ENCODE measurements around the gene ZNF536. TPM values are rescaled to one million over a fixed set of nuclear protein-coding genes. Genes with fewer than 3 reads are reported as not detected.

Gene ZNF536
- polyA plus RNA-seq, 1 of the 3 experiments (the other 2 are of a cell fraction): 0.41 TPM

DNA sequence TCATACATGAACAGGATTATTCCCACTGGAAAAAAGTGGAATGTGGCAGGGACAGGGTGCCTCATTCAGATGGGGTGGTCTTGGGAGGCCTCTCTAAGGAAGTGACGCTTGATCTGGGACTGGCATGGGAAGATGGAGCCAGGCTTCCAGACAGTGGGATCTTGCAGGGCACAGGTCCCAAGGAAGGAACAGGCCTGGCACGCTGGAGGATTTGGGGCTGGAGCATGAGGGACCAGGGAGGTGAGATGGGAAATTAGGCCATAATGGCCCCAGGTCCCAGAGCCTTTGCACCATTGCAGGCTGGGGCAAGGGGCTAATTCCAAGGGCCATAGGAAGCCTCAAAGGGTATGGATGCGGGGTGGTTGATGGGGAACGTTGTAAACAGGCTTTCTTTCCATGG, 9.2 kb downstream of the ZNF536 start:
- Histone ChIP-seq H4K20me1 (ENCODE audit: insufficient read depth) (no peaks in the 10 kb centered on the region), H3K9me2 (no peaks in the 10 kb centered on the region), H3K36me3 (replicated peaks in 1 of 2; ENCODE audit: control insufficient read depth in 1 of 2, insufficient read depth in 2 of 2, low read length in 1 of 2) (no peaks in the 10 kb centered on the region), H3K9me3 (no peaks in the 10 kb centered on the region), H3K9ac (no peak overlapping the region), H3K27ac (ENCODE audit: low read depth in 2 of 2, low read length in 1 of 2) (no peak overlapping the region), H3K4me3 (ENCODE audit: low read depth in 2 of 2, low read length in 1 of 2) (no peak overlapping the region), H3K4me1 (ENCODE audit: control insufficient read depth in 1 of 2, insufficient read depth in 2 of 2, low read depth in 1 of 2, low read length in 1 of 2) (peaks cover 0 to 9% of the 10 kb centered on the region in 2 experiments; a peak in 1 of 4 replicates), H3K4me2 (no peak overlapping the region), H3F3A (replicated peaks; ENCODE audit: insufficient read depth) (no peaks in the 10 kb centered on the region), H3K79me2 (ENCODE audit: insufficient read depth) (no peaks in the 10 kb centered on the region), H3K27me3 (ENCODE audit: insufficient read depth) (no peaks in the 10 kb centered on the region), H2AFZ (ENCODE audit: low read depth) (no peak overlapping the region)
- TF ChIP-seq FOXJ3 (CRISPR knock-in tag; IDR thresholded peaks at IDR 0.05): no peak
- no peak for TF ChIP-seq MXI1 (IDR thresholded peaks at IDR 0.05; ENCODE audit: low read depth, low read length)
- TF ChIP-seq RCOR1 (IDR thresholded peaks at IDR 0.05; ENCODE audit: low read length): no peak
- no peak for TF ChIP-seq POLR2AphosphoS5 (IDR thresholded peaks at IDR 0.05; ENCODE audit: low read depth, low read length)
- no peak for TF ChIP-seq ELF1 (IDR thresholded peaks at IDR 0.05)
- no peak for TF ChIP-seq MEF2A (IDR thresholded peaks at IDR 0.05; ENCODE audit: borderline replicate concordance, low read depth)
- no peak for TF ChIP-seq SMC3 (IDR thresholded peaks at IDR 0.05; ENCODE audit: low read depth, low read length)
- TF ChIP-seq RXRA (IDR thresholded peaks at IDR 0.05; ENCODE audit: borderline replicate concordance, low read depth): no peak
- TF ChIP-seq RFX5 (IDR thresholded peaks at IDR 0.05; ENCODE audit: low read length): no peak
- TF ChIP-seq, protein P1, sequence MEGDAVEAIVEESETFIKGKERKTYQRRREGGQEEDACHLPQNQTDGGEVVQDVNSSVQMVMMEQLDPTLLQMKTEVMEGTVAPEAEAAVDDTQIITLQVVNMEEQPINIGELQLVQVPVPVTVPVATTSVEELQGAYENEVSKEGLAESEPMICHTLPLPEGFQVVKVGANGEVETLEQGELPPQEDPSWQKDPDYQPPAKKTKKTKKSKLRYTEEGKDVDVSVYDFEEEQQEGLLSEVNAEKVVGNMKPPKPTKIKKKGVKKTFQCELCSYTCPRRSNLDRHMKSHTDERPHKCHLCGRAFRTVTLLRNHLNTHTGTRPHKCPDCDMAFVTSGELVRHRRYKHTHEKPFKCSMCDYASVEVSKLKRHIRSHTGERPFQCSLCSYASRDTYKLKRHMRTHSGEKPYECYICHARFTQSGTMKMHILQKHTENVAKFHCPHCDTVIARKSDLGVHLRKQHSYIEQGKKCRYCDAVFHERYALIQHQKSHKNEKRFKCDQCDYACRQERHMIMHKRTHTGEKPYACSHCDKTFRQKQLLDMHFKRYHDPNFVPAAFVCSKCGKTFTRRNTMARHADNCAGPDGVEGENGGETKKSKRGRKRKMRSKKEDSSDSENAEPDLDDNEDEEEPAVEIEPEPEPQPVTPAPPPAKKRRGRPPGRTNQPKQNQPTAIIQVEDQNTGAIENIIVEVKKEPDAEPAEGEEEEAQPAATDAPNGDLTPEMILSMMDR (IDR thresholded peaks at IDR 0.05): no peak
- TF ChIP-seq RAD21 (IDR thresholded peaks at IDR 0.05; ENCODE audit: low read length): no peak
- no peak for TF ChIP-seq FOSL2 (IDR thresholded peaks at IDR 0.05; ENCODE audit: borderline replicate concordance, low read depth)
- CTCF ChIA-PET: interaction anchor here (0.9 to 1.0 kb wide), 2 partner anchors 9 to 16 kb away, joined by 3 read pairs; partner anchors contain the start of gene ZNF536
- no peak for DNase-seq
- 14% methylated on average over 4 of the region's 4 CpGs for WGBS (ENCODE audit: low lambda C conversion rate)
- POLR2A ChIA-PET: no interaction called here

GRCh38 chr19:30385174-30385573, 13.0 kb downstream of the ZNF536 start:
- Histone ChIP-seq H3K27ac (ENCODE audit: low read depth in 2 of 2, low read length in 1 of 2) (no peak overlapping the region), H3K9ac (no peak overlapping the region), H4K20me1 (ENCODE audit: insufficient read depth) (no peaks in the 10 kb centered on the region), H3K4me1 (ENCODE audit: control insufficient read depth in 1 of 2, insufficient read depth in 2 of 2, low read depth in 1 of 2, low read length in 1 of 2) (peaks cover 0 to 22% of the 10 kb centered on the region in 2 experiments; a peak in 1 of 4 replicates), H3K79me2 (ENCODE audit: insufficient read depth) (no peaks in the 10 kb centered on the region), H3F3A (replicated peaks; ENCODE audit: insufficient read depth) (no peaks in the 10 kb centered on the region), H3K9me2 (no peaks in the 10 kb centered on the region), H3K27me3 (ENCODE audit: insufficient read depth) (no peaks in the 10 kb centered on the region), H3K4me2 (no peak overlapping the region), H2AFZ (ENCODE audit: low read depth) (no peak overlapping the region), H3K36me3 (replicated peaks in 1 of 2; ENCODE audit: control insufficient read depth in 1 of 2, insufficient read depth in 2 of 2, low read length in 1 of 2) (no peaks in the 10 kb centered on the region), H3K4me3 (ENCODE audit: low read depth in 2 of 2, low read length in 1 of 2) (no peak overlapping the region), H3K9me3 (no peaks in the 10 kb centered on the region)
- ChIA-PET CTCF (interaction anchor here (0.7 kb wide), 1 partner anchor 156 kb away, joined by 3 read pairs; no protein-coding TSS in a partner anchor), POLR2A (no interaction called here)
- DNase-seq: no peak
- WGBS (ENCODE audit: low lambda C conversion rate): 45% methylated on average over 9 of the region's 9 CpGs
- TF ChIP-seq GATA2 (CRISPR knock-in tag; IDR thresholded peaks at IDR 0.05): no peak
- TF ChIP-seq TEAD4 (IDR thresholded peaks at IDR 0.05; ENCODE audit: borderline replicate concordance, insufficient read depth): no peak
- TF ChIP-seq POLR2AphosphoS5 (IDR thresholded peaks at IDR 0.05; ENCODE audit: low read depth, low read length): no peak
- TF ChIP-seq JUND (IDR thresholded peaks at IDR 0.05): no peak
- no peak for TF ChIP-seq NFIC (IDR thresholded peaks at IDR 0.05; ENCODE audit: borderline replicate concordance)
- TF ChIP-seq RCOR1 (IDR thresholded peaks at IDR 0.05; ENCODE audit: low read length): no peak
- TF ChIP-seq RXRA (IDR thresholded peaks at IDR 0.05; ENCODE audit: borderline replicate concordance, low read depth): no peak
- no peak for TF ChIP-seq TCF12 (IDR thresholded peaks at IDR 0.05)
- TF ChIP-seq, protein P2, sequence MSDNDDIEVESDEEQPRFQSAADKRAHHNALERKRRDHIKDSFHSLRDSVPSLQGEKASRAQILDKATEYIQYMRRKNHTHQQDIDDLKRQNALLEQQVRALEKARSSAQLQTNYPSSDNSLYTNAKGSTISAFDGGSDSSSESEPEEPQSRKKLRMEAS (IDR thresholded peaks at IDR 0.05; ENCODE audit: low read depth): no peak
- no peak for TF ChIP-seq GABPA (IDR thresholded peaks at IDR 0.05; ENCODE audit: low read depth)
- no peak for TF ChIP-seq RAD21 (IDR thresholded peaks at IDR 0.05; ENCODE audit: low read length)
- no peak for TF ChIP-seq RFX5 (IDR thresholded peaks at IDR 0.05; ENCODE audit: low read length)
- TF ChIP-seq YY1 (IDR thresholded peaks at IDR 0.05; ENCODE audit: low read depth): no peak
- TF ChIP-seq ZBTB33 (IDR thresholded peaks at IDR 0.05; ENCODE audit: borderline replicate concordance, low read depth): no peak
- TF ChIP-seq, protein P3, sequence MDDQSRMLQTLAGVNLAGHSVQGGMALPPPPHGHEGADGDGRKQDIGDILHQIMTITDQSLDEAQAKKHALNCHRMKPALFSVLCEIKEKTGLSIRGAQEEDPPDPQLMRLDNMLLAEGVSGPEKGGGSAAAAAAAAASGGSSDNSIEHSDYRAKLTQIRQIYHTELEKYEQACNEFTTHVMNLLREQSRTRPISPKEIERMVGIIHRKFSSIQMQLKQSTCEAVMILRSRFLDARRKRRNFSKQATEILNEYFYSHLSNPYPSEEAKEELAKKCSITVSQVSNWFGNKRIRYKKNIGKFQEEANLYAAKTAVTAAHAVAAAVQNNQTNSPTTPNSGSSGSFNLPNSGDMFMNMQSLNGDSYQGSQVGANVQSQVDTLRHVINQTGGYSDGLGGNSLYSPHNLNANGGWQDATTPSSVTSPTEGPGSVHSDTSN (IDR thresholded peaks at IDR 0.05): no peak
- TF ChIP-seq, protein P4, sequence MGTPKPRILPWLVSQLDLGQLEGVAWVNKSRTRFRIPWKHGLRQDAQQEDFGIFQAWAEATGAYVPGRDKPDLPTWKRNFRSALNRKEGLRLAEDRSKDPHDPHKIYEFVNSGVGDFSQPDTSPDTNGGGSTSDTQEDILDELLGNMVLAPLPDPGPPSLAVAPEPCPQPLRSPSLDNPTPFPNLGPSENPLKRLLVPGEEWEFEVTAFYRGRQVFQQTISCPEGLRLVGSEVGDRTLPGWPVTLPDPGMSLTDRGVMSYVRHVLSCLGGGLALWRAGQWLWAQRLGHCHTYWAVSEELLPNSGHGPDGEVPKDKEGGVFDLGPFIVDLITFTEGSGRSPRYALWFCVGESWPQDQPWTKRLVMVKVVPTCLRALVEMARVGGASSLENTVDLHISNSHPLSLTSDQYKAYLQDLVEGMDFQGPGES (IDR thresholded peaks at IDR 0.05; ENCODE audit: low read depth, low read length): no peak
